HT1080 (cell line): ENCODE measurements around the gene CPT1B. TPM values are rescaled to one million over a fixed set of nuclear protein-coding genes. Genes with fewer than 3 reads are reported as not detected.
"Not testable (repeated sequence)": the region's sequence is repeated elsewhere in the genome, so short reads cannot be mapped to it uniquely, and the experiment has no call there.

ENCODE experiments used
- DNase-seq: peaks from one replicate; pipeline ENCODE4 v3.0.0-alpha.2; 2015; ENCODE audit warnings: low read depth
- total RNA-seq: library from RNA; depleted of rRNA; stranded (reverse); fragments of >200 nt; shearing (Covaris generic); gene quantifications from 2 replicates; pipeline ENCODE4 v1.2.3, GENCODE V29; 2014

Gene CPT1B
- total RNA-seq, 1 experiment from 2014 or later, result 12.5 TPM

DNA sequence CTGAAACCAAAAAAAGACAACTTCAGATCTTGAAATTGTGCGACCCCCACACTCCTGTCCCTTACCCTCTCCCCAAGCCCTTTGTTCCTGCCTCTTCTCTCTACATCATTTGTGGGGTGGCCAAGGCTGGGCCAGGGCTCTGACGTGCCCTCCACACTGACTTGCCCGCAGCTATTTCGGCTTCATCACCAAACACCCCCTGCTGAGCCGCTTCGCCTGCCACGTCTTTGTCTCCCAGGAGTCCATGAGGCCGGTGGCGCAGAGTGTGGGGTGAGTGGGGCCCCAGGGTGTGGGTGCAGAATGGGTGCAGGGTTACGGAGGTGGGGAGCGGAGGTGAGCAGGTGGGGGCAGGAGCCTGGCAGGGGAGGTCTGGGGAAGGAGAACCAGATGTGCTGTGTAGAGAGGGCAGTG, 31.8 kb upstream of the CPT1B start:
- no peak for DNase-seq

DNA sequence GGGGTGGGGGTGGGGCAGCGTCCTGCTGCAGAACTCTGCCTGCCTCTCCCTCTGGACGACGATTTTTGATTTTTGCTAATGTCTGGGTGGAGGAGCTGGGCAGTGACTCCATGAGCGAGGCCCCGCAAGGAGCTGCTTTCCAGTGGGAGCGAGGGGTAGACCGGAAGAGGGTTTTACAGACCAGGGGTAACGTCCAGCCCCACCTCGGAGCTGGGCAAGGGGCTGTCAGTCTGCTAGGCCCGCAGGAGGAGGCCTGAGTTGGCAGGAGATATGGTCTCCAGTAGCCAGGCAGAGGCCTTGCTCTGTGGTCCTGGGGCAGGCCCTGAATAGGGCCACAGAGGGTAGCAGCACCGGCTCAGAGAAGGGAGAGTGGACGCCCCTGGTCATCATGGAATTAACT, 31.4 kb upstream of the CPT1B start:
- DNase-seq, result no peak

DNA sequence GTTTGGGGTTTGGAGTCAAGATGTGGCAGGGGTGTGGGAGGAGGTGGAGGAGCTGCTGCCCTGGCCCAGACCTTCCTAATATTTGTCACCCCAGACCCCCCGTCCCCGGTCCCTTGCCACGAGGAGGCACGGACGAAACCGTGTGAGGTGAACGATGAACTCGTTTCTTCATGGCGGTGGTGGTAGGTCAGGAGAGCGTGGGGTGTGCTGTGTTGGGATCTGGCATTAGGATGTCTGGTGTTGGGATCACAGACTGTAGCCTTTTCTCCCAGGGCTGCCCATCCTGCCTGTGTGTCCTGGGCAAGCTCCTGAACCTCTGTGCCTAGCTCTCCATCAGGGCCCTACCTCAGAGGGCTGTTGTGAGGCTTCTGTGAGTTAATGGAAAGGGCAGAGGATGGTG, 30.8 kb upstream of the CPT1B start:
- no peak for DNase-seq

DNA sequence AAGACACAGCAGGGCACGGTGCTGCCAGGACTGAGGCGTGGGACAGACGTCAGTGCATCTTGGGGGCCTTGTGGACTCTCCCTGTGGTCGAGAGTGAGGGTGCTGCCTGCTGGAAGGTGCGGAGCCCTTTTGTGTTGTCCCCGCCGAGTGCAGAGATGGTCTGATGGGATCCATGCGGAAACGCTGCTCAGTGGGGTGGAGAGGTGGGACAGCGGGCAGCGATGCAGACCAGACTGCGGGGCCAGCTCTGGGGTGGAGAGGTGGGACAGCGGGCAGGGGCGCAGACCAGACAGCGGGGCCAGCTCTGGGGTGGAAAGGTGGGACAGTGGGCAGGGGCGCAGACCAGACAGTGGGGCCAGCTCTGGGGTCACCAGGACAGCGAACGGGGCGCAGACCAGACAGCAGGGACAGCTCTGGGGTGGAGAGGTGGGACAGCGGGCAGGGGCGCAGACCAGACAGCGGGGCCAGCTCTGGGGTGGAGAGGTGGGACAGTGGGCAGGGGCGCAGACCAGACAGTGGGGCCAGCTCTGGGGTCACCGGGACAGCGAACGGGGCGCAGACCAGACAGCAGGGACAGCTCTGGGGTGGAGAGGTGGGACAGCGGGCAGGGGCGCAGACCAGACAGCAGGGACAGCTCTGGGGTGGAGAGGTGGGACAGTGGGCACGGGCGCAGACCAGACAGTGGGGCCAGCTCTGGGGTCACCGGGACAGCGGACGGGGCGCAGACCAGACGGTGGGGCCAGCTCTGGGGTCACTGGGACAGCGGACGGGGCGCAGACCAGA, 30.0 kb upstream of the CPT1B start:
- not testable (repeated sequence) for DNase-seq

DNA sequence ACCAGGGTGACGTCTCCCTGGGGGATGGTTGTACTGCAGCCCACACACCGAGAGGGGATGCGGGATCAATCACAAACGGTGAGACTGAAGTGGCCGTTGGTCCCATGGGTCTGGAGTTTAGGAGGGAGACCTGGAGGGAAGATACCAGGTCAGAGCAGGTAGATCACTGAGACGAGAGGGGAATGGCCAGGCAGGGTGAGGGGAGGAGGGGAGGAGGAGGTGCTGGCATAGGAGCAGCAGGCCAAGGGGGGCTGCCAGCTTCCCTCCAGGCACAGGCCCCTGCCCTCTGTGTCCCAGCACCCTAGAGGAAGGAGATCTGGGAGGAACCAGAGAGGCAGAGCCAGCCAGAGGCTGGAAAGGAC, 29.4 kb upstream of the CPT1B start:
- DNase-seq, result no peak

DNA sequence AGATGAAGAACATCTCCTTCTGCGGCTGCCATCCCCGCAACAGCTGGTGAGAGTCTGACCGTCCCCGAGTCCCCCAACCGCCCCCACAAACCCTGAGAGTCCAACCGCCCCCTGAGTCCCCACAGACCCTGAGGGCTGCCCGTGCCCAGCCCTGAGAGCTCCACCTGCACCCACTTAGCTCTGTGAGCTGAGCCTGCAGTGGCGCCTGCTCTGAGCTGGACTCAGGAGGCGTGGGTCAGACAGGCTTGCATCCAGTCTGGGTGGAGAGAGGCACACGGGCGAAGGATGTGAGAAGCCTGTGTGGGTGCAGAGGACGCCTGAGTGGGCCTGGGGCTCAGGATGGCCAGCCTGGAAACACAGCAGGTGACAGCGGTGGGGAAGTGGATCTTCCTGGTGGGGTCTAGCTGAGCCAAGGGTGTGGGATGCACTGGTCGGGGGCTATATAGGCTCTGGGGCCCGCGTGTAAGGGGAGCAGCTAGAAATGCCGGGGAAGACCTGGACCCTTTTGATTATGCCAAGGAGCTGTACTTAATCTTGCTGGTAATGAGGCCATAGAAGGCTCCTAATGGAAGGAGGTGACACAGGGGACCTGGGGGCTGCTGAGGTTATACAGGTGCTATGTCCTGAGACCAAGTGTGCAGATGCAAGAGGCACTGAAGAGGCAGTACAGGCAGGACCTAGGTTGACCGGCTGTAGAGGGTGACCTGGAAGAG, 28.9 kb upstream of the CPT1B start:
- no peak for DNase-seq

DNA sequence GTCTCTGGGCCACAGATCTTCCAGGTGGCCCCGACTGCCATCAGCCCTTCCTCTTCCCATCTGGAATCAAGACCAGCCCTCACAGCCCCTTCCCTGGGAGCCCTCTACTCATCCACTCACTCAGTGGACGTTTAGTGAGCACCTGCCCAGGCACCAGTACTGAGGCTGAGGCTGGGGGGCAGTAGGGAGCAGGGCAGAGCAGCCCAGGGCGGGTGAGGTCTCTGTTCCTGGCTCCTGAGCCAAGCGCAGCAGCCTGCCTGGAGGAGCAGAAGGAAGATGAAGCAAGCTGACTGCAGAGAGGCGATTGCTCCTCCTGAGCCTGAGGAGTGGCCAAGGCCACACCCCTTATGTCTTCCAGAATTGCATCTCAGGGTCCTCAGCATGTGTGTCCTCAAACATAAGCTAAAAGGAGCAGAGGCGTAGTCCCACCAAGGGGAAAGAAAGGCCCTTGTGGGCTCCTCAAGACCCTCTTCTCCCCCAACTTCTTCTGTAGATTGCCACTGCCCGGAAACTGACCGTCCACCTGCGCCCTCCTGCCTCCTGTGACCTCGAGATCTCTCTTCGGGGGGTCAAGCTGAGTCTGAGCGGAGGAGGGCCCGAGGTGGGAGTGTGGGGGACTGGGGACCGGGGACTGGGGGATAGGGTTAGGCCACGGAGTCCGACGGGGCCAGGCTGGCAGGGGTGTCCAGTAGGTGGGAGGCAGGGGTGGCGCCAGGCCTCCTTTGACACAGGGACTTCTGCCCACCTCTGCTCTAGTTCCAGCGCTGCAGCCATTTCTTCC, 28.1 kb upstream of the CPT1B start:
- no peak for DNase-seq

DNA sequence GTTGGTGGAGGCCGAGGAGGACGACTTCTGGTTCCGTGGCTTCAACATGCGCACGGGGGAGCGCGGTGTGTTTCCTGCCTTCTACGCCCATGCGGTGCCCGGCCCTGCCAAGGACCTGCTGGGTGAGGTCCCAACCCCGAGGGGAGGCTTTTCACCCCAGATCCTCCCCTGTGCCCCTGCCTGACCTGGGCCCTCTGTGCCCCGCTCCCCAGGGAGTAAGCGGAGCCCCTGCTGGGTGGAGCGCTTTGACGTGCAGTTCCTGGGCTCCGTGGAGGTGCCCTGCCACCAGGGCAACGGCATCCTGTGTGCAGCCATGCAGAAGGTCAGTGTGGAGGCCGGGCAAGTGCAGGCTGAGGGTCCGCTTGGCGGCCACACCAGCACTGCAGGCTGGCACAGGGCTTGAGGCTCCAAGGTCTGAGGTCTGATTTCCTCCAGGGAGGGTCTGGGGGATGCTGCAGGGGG, 27.4 kb upstream of the CPT1B start:
- no peak for DNase-seq

DNA sequence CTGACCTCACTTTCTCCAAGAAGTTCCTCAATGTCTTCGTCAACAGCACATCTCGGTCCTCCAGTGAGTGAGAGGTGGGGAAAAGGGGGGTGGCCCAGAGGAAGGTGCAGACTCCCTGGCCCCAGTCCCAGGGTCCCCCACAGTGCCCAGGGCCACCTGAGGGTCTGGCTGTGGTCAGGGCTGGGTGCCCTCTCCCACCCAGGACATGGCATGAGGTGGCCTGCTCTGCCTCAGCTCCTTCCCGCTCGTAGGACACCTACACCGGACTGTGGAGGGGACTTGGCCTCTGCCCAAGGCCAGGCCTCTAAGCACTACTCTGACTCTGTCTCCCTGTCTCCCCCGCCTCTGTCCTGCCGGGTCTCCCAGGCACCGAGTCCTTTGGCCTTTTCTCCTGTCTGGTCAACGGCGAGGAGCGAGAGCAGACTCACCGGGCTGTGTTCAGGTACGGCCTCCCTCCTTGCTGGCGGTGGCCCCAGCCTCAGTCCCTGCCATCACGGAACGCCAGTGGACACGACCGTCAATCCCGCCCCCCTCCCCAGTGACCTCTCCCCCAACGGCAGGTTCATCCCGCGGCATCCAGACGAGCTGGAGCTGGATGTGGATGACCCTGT, 26.9 kb upstream of the CPT1B start:
- no peak for DNase-seq

DNA sequence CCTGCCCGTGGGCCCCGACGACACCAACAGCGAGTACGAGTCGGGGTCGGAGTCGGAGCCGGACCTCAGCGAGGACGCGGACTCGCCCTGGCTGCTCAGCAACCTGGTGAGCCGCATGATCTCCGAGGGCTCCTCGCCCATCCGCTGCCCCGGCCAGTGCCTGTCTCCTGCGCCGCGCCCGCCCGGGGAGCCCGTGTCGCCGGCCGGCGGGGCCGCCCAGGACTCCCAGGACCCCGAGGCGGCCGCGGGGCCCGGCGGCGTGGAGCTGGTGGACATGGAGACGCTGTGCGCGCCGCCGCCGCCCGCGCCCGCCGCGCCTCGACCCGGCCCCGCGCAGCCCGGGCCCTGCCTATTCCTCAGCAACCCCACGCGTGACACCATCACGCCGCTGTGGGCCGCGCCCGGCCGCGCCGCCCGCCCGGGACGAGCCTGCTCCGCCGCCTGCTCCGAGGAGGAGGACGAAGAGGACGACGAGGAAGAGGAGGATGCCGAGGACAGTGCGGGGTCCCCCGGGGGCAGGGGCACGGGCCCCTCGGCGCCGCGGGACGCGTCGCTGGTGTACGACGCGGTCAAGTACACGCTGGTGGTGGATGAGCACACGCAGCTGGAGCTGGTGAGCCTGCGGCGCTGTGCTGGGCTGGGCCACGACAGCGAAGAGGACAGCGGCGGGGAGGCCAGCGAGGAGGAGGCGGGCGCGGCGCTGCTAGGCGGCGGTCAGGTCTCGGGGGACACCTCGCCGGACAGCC, 26.2 kb upstream of the CPT1B start:
- no peak for DNase-seq

DNA sequence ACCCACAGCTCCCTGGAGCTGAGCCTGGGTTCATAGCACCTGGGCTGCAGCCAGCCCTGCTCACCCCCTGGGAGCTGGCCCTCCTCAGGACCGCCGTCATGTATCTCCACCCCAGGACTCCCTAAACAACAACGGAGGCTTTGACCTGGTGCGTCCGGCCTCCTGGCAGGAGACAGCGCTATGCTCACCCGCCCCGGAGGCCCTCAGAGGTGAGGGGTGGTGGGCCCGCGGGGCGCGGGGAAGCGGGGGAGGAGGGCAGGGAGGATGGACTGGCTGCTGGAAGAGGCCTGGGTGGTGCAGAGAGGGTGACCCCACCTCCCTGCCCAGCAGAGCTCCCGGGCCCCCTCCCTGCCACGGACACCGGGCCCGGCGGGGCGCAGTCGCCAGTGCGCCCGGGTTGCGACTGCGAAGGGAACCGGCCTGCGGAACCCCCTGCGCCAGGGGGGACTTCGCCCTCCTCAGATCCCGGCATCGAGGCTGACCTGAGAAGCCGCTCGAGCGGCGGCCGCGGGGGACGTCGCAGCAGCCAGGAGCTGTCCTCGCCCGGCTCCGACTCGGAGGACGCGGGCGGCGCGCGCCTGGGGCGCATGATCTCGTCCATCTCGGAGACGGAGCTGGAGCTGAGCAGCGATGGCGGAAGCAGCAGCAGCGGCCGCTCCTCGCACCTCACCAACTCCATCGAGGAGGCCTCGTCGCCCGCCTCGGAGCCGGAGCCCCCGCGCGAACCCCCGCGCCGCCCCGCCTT, 25.5 kb upstream of the CPT1B start:
- no peak for DNase-seq

DNA sequence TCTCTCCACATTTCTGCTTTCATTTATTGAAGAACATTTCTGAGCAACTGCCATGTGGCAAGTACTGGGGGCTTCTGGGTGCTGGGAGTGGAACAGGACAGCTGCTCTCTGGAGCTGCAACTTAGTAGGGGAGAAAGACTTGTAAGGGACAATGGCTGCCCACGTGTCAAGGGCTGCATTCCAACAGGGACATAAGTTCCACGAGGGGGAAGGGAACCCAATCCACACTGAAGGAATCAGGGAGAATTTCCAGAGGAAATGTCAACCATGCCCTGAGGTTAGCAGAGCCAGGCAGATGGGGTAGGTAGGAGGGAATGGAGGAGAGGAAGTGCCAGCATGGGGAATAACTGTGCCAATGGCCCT, 24.1 kb upstream of the CPT1B start:
- DNase-seq, result no peak

DNA sequence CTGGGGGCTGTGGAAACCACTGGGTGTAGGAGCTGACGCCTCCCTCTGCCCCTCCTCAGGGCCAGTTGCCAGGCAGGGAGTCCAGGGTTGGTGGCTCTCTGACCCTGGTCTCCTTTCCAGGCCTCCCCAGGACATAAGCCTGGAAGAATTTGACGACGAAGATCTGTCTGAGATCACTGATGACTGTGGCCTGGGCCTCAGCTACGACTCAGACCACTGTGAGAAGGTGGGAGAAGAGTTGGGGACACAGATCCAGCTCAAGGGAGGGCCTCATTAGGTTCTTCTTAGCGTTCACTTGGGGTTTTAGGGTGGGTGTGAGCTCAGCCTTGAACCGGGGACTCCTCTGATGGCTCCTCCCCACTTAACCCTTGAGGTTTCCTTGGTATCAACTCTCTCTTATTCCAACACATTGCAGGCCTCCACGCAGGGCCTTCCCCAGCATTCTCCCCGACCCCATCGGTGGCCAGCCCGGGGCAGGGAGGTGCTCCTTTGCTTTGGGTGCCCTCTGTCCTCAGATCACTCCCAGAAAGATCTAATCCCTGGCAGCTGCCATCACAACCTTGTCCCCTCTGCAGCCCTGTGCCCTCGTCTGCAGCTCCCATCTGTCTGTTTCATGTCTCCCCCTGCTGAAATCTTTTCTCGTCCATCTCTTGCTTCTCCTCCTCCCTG, 23.6 kb upstream of the CPT1B start:
- DNase-seq, result no peak

DNA sequence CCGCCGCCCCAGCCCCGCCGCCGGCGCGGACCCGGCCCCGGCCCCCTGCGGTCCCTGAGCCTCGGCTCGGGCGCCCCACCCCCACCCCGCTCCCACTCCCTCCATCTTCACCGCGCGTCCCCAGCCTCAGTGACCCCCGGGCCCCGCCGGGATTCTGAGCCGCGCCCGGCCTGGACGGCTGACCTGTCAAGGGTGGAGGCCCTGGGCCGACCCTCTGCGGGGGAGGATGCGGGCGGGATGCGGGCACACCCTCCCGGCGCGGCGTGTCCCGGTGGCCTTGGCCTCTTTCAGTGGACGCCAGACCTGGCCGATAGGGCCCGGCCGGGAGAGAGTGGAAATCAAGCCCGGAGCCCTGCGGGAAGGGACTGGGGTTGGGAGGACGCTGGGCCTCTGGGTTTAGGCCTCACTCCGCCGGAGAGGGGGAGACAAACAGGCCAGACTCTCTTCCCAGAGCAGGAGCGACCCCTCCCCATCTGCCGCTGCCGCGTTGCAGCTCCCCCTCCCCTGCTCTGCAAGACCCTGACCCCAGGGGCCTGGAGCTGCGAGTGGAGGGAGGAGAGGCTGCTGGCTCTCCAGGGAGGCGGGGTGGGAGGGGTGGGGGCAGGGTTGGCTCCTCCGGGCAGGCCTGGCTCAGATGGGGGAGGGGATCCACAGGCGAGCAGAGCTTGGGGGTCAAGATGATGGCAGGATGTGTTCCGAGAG, 22.9 kb upstream of the CPT1B start:
- no peak for DNase-seq

DNA sequence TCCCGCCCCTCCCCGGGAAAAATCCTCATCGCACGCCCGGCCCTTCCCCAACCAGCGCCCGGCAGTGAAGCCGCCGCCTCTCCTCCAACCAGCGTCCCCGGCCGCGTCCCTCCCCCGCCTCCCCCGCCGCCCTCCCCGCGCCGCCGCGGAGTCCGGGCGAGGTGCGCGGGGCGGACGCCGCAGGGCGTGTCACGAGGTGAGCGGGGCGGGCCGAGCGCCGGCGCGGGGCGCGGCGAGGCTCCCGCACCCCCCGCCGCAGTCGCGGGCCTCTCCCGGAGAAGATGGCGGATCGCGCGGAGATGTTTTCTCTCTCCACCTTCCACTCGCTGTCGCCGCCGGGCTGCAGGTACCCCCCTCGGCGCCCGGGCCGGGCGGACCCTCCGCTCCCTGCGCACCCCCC, 22.3 kb upstream of the CPT1B start, which contains the start of gene MAPK8IP2:
Gene MAPK8IP2, plus strand, starts transcription at position 256 of the 400 bp plus-strand sequence. Its CDS starts 26 bp downstream, at position 282.
- DNase-seq, result no peak

DNA sequence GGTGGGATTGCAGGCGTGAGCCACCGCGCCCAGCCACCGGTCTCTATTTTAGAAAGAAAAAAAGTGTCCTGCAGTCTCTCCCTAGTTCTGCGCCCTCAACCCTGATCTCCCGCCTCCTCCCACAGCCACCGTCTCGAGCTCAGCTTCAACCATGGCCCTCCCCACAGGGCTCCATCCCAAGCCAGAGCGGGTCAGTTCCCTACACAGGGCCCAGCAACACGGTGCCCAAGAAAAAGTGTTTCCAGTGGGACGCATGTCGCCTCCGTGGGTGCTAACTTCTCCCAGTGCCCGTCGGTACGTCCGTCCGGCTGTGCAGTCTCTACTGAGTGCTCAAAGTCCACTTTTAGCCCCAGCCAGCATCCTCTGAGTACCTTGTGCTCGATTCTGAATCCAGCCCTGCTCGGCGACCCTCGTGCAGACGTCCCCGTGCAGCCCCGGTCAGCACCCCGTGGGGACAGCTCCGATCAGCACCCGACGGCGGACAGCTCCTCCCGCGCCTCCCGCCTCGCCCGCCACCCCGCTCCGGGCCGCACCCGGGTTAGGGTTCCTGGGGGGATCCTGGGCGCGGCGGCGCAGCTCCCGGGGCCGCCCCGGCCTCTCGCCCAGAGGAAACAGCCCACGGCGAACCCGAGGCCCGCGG, 21.7 kb upstream of the CPT1B start:
- no peak for DNase-seq

DNA sequence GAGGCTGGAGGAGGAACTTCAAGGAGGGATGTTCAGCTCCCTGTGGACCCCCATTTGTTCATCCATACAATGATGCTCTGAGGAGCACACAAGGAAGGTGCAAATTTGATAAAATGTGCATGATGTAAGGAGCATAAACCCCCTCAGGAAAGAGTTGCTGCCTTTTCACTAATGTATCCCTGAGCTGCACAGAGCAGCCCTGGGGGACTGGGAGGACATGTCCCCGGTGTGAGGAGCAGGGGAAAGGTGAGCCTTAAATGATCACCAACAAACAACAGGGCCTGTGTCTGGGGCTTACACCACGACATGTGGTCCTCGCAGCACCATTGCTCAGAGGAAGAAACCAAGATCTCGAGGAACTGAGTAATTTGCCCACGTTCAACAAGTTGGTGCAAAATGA, 18.9 kb upstream of the CPT1B start:
- DNase-seq, result no peak

DNA sequence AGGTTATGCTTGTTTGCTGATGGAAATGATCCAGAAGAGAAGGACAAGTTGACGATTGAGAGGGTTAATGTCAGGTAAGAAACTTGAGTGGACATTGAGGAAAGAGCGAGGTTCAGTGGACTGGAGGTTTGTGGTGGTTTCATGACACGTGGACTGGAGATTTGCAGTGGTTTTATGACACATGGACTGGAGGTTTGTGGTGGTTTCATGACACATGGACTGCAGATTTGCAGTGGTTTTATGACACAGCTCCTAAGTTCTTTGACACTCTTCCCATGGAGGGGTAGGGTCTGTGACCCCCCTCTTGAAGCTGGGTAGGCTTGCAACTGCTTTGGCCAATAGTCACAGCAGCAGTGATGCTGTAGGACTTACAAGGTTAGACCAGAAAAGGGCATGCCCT, 17.0 kb upstream of the CPT1B start:
- no peak for DNase-seq

DNA sequence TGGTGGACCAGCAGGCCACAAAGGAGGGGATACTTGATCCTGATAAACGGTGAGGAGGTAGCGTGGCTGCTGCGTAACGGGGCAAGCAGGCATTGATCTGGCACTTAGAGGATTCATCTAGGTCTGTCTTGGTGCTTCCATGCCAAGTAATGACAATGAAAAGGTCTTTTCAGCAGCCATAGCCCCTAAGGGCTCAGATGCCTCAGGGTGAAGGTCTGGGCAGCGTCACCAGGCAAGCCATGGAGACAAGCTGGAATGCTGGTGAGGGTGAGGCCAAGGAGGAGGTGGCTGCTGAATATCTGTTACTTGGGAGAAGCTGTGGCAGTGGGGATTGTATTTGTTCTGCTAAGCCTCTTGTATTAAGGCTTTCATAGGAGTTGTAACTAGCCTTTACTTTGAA, 9.2 kb upstream of the CPT1B start:
- DNase-seq, result no peak
